Activated naive CD8-positive, alpha-beta T cell treated with anti-CD3 and anti-CD28 coated beads, Interleukin-2, amount 50 U/mL, for 24 hours (primary cell): ENCODE measurements around the gene KIR2DL1.
A peak's percentile ranks its signal among the peaks of the same experiment; 100 is the strongest.
"Not testable (repeated sequence)": the region's sequence is repeated elsewhere in the genome, so short reads cannot be mapped to it uniquely, and the experiment has no call there.

Experiments used
- ATAC-seq: fragments of 150-1000 bp; cut with Tn5 transposase; one replicate; pipeline ENCODE4 v1.10.0; 2021
- DNase-seq: peaks from one replicate; pipeline ENCODE4 v3.0.0; 2021
- H3K27ac Mint-ChIP-seq: one replicate; pipeline ENCODE4 v1.8.0; 2021; ENCODE audit warnings: mild to moderate bottlenecking, mixed read lengths
- H3K27me3 Mint-ChIP-seq: one replicate; pipeline ENCODE4 v1.8.0; 2021; ENCODE audit warnings: mixed read lengths
- H3K36me3 Mint-ChIP-seq: one replicate; pipeline ENCODE4 v1.8.0; 2021; ENCODE audit warnings: low read depth, mixed read lengths
- H3K4me1 Mint-ChIP-seq: one replicate; pipeline ENCODE4 v1.8.0; 2021; ENCODE audit warnings: mixed read lengths
- H3K4me3 Mint-ChIP-seq: one replicate; pipeline ENCODE4 v1.8.0; 2021; ENCODE audit warnings: mild to moderate bottlenecking, moderate library complexity, mixed read lengths
- H3K9me3 Mint-ChIP-seq: one replicate; pipeline ENCODE4 v1.8.0; 2021; ENCODE audit warnings: mixed read lengths

Gene KIR2DL1

DNA sequence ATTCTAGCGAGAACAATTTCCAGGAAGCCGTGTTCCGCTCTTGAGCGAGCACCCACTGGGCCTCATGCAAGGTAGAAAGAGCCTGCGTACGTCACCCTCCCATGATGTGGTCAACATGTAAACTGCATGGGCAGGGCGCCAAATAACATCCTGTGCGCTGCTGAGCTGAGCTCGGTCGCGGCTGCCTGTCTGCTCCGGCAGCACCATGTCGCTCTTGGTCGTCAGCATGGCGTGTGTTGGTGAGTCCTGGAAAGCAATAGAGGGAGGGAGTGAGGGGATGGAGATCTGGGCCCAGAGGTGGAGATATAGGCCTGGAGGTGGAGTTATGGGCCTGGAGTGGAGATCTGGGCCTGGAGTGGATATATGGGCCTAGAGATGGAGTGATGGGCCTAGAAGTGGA lies at the start of gene KIR2DL1:
Gene KIR2DL1 (plus strand): TSS at position 148 of the 400 bp plus-strand sequence. CDS start 58 bp downstream, at position 206.
- DNase-seq, H3K9me3 Mint-ChIP-seq, H3K27ac Mint-ChIP-seq, H3K4me1 Mint-ChIP-seq, H3K27me3 Mint-ChIP-seq, H3K4me3 Mint-ChIP-seq, H3K36me3 Mint-ChIP-seq, ATAC-seq: not testable (repeated sequence)

DNA sequence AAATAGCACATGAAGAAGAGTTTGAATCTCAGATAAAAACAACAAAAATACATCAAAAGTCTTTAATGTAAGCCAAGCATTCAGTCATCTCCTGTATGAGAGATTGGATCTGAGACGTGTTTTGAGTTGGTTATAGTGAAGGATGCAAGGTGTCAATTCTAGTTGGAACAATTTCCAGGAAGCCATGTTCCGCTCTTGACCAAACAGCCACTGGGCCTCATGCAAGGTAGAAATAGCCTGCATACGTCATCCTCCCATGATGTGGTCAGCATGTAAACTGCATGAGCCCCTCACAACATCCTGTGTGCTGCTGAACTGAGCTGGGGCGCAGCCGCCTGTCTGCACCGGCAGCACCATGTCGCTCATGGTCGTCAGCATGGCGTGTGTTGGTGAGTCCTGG lies 45.5 kb upstream of the KIR2DL1 start, which contains the start of gene KIR3DL3:
Gene KIR3DL3 (plus strand): TSS at position 301 of the 400 bp plus-strand sequence. CDS start 55 bp downstream, at position 356.
- DNase-seq (no peak), ATAC-seq (no peak)
- Mint-ChIP-seq H3K36me3 (peaks cover 2% of the 10 kb centered on the region), H3K9me3 (peaks cover 23% of the 10 kb centered on the region), H3K27me3 (peaks cover 6% of the 10 kb centered on the region), H3K4me1 (no peaks in the 10 kb centered on the region), H3K4me3 (no peak within 1 kb of the TSS), H3K27ac (no peak within 1 kb of the TSS)

GRCh38 chr19:54724644-54725043 lies 44.9 kb upstream of the KIR2DL1 start:
- Mint-ChIP-seq H3K27me3 (peaks cover 6% of the 10 kb centered on the region), H3K36me3 (peaks cover 2% of the 10 kb centered on the region), H3K27ac (no peak overlapping the region), H3K4me3 (no peak overlapping the region), H3K9me3 (peaks cover 23% of the 10 kb centered on the region), H3K4me1 (no peaks in the 10 kb centered on the region)
- ATAC-seq (no peak), DNase-seq (no peak)

DNA sequence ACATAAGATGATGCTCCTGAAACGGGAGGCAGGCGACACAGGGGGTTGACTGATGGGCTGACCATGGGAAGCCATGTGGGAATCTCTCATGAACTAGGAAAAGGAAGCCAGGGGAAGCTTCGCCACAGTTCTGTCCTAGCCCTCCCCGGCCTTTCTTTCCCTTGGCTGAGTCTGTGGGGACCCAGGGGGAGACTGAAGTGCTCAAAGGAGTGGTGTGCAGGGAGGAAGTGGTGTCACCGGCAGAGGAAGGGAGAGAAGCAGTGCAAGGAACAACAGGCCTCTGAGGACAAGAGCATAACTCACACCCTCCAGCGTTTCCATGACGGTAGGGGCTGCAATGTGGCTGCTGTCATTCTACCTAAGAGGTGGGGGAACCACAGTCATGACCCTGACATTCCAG lies 44.3 kb upstream of the KIR2DL1 start:
- no peak overlapping the region for H3K4me3 Mint-ChIP-seq
- peaks cover 6% of the 10 kb centered on the region for H3K27me3 Mint-ChIP-seq
- H3K27ac Mint-ChIP-seq, result no peak overlapping the region

GRCh38 chr19:54727562-54727961 lies 42.0 kb upstream of the KIR2DL1 start:
- Mint-ChIP-seq H3K27ac (no peak overlapping the region), H3K9me3 (peaks cover 8% of the 10 kb centered on the region), H3K4me1 (no peaks in the 10 kb centered on the region), H3K27me3 (peaks cover 10% of the 10 kb centered on the region), H3K4me3 (no peak overlapping the region), H3K36me3 (no peaks in the 10 kb centered on the region)
- no peak for DNase-seq
- ATAC-seq, result no peak

More for the DNA sequence above, 44.3 kb upstream of the KIR2DL1 start:
- DNase-seq, result no peak
- Mint-ChIP-seq H3K36me3 (peaks cover 2% of the 10 kb centered on the region), H3K4me1 (no peaks in the 10 kb centered on the region), H3K9me3 (peaks cover 23% of the 10 kb centered on the region)
- ATAC-seq, result peak; percentile 33

DNA sequence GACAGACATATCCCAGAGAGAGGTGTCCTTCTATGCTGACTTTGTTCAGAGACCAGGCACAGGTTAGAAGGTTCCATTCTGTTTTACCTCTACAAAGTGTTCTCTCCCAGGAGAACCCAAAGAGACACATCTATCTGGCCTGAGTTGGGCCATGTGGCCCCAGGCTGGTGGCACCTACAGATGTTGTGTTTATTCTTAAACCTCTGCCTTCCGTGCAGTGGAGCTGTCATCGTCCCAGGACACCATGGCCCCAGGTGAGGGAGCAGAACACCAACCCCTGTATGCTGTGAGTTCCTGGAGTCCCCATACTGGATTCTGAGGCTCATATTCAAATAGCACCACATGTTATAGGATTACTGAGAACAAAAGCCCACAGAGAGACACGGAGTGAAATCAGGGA lies 41.4 kb upstream of the KIR2DL1 start:
- Mint-ChIP-seq H3K27ac (no peak overlapping the region), H3K36me3 (no peaks in the 10 kb centered on the region), H3K27me3 (peaks cover 12% of the 10 kb centered on the region), H3K9me3 (peaks cover 2% of the 10 kb centered on the region), H3K4me3 (no peak overlapping the region), H3K4me1 (no peaks in the 10 kb centered on the region)
- ATAC-seq, result no peak
- DNase-seq, result no peak

DNA sequence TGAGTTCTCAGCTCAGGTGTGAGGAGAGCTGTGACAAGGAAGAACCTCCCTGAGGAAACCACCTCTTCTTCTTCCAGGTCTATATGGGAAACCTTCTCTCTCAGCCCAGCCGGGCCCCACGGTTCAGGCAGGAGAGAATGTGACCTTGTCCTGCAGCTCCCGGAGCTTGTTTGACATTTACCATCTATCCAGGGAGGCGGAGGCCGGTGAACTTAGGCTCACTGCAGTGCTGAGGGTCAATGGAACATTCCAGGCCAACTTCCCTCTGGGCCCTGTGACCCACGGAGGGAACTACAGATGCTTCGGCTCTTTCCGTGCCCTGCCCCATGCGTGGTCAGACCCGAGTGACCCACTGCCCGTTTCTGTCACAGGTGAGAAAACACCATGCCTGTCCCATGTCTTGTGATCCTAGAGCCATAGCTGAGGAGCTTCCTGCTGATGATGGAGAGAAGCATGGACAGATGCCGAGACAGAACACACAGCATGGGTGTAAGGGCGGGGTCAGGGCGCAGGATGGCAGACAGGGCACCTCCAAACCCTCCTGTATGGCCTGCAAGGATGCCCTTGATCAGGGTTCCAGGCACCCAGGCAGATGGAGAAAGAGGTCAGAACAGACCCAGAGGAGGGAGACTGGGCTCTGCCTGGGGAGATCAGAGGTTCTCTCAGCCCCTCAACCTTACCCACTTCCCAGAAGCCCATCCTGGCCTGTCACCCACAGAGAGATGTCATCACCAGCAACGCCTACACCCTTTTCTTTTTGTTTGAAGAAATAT lies 40.0 kb upstream of the KIR2DL1 start:
- ATAC-seq (no peak), DNase-seq (no peak)
- H3K9me3 Mint-ChIP-seq, result peaks cover 9% of the 10 kb centered on the region
- peaks cover 12% of the 10 kb centered on the region for H3K27me3 Mint-ChIP-seq
- H3K4me3 Mint-ChIP-seq, result no peak overlapping the region
- H3K27ac Mint-ChIP-seq, result no peak overlapping the region
- no peaks in the 10 kb centered on the region for H3K36me3 Mint-ChIP-seq
- H3K4me1 Mint-ChIP-seq, result no peaks in the 10 kb centered on the region

- peaks cover 9% of the 10 kb centered on the region for H3K9me3 Mint-ChIP-seq
- no peak overlapping the region for H3K27ac Mint-ChIP-seq
Observed at GRCh38 chr19:54731191-54731590, 38.4 kb upstream of the KIR2DL1 start.

DNA sequence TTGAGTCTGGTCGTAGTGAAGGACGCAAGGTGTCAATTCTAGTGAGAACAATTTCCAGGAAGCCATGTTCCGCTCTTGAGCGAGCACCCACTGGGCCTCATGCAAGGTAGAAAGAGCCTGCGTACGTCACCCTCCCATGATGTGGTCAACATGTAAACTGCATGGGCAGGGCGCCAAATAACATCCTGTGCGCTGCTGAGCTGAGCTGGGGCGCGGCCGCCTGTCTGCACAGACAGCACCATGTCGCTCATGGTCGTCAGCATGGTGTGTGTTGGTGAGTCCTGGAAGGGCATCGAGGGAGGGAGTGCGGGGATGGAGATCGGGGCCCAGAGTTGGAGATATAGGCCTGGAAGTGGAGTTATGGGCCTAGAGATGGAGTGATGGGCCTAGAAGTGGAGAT lies 31.3 kb upstream of the KIR2DL1 start, which contains the start of gene KIR2DL3:
Gene KIR2DL3 (plus strand): TSS at position 208 of the 400 bp plus-strand sequence. CDS start 33 bp downstream, at position 241.
- H3K4me1 Mint-ChIP-seq, H3K9me3 Mint-ChIP-seq, ATAC-seq, H3K4me3 Mint-ChIP-seq, H3K27me3 Mint-ChIP-seq, DNase-seq, H3K27ac Mint-ChIP-seq, H3K36me3 Mint-ChIP-seq: not testable (repeated sequence)

More at GRCh38 chr19:54731191-54731590, 38.4 kb upstream of the KIR2DL1 start:
- no peak overlapping the region for H3K4me3 Mint-ChIP-seq
- DNase-seq (no peak), ATAC-seq (no peak)
- H3K4me1 Mint-ChIP-seq, result no peaks in the 10 kb centered on the region
- no peaks in the 10 kb centered on the region for H3K36me3 Mint-ChIP-seq
- H3K27me3 Mint-ChIP-seq, result peaks cover 12% of the 10 kb centered on the region

DNA sequence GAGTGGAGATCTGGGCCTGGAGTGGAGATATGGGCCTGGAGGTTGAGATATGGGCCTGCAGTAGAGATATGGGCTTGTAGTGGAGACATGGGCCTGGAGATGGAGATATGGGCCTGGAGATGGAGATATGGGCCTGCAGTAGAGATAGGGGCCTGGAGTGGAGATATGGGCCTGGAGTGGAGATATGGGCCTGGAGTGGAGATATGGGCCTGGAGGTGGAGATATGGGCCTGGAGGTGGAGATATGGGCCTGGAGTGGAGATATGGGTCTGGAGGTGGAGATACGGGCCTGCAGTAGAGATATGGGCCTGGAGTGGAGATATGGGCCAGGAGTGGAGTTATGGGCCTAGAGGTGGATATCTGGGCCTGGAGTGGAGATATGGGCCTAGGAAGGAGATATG lies 30.9 kb upstream of the KIR2DL1 start:
- Mint-ChIP-seq H3K36me3 (no peaks in the 10 kb centered on the region), H3K27me3 (peaks cover 8% of the 10 kb centered on the region), H3K27ac (no peak overlapping the region), H3K9me3 (peaks cover 6% of the 10 kb centered on the region), H3K4me3 (no peak overlapping the region), H3K4me1 (no peaks in the 10 kb centered on the region)
- no peak for DNase-seq
- no peak for ATAC-seq

- Mint-ChIP-seq H3K9me3 (no peaks in the 10 kb centered on the region), H3K27me3 (peaks cover 8% of the 10 kb centered on the region), H3K36me3 (no peaks in the 10 kb centered on the region), H3K4me3 (no peak overlapping the region), H3K4me1 (no peaks in the 10 kb centered on the region), H3K27ac (no peak overlapping the region)
- DNase-seq, result no peak
- peak; percentile 45 for ATAC-seq
Observed at GRCh38 chr19:54739587-54740497, 29.8 kb upstream of the KIR2DL1 start.

- H3K27me3 Mint-ChIP-seq, H3K4me3 Mint-ChIP-seq, H3K36me3 Mint-ChIP-seq, H3K9me3 Mint-ChIP-seq, H3K27ac Mint-ChIP-seq, H3K4me1 Mint-ChIP-seq, ATAC-seq, DNase-seq: not testable (repeated sequence)
Observed at GRCh38 chr19:54741950-54742349, 27.6 kb upstream of the KIR2DL1 start.

DNA sequence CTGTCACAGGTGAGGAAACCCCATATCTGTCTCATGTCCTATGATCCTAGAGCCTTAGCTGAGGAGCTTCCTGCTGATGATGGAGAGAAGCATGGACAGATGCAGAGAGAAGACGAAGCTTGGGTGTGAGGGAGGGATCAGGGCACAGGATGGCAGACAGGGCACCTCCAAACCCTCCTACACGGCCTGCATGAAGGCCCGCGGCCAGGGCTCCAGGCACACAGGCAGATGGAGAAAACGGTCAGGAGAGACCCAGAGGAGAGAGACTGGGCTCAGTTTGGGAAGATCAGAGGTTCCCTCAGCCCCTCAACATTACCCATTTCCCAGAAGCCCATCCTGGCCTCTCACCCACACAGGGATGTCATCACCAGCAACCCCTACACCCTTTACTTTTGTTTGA lies 25.5 kb upstream of the KIR2DL1 start:
- not testable (repeated sequence) for ATAC-seq, H3K27ac Mint-ChIP-seq, H3K4me1 Mint-ChIP-seq, DNase-seq, H3K4me3 Mint-ChIP-seq, H3K36me3 Mint-ChIP-seq, H3K9me3 Mint-ChIP-seq
- peaks cover 10% of the 10 kb centered on the region for H3K27me3 Mint-ChIP-seq

- H3K36me3 Mint-ChIP-seq, H3K4me1 Mint-ChIP-seq, H3K9me3 Mint-ChIP-seq, DNase-seq, H3K4me3 Mint-ChIP-seq, H3K27ac Mint-ChIP-seq, ATAC-seq, H3K27me3 Mint-ChIP-seq: not testable (repeated sequence)
Observed at GRCh38 chr19:54747614-54748322, 21.8 kb upstream of the KIR2DL1 start.
